Caki2 (cell line): ENCODE results near the gene TCAF1. TPM values are rescaled to one million over a fixed set of nuclear protein-coding genes. Genes with fewer than 3 reads are reported as not detected.
"Not testable (repeated sequence)": the region's sequence is repeated elsewhere in the genome, so short reads cannot be mapped to it uniquely, and the experiment has no call there.

Experiments
- DNase-seq: peaks from one replicate; pipeline ENCODE4 v3.0.0-alpha.2; 2015; ENCODE audit warnings: low read depth
- in situ Hi-C: cut with HindIII; loops from 2 replicates; pipeline ENCODE4 v1.10.0; 2016; ENCODE audit warnings: low sequenced_read_pairs, low pct_unique_long_range_greater_than_20kb, mixed read lengths
- total RNA-seq: library from RNA; depleted of rRNA; stranded (reverse); fragments of >200 nt; shearing (Covaris generic); gene quantifications from 2 replicates; pipeline ENCODE4 v1.2.3, GENCODE V29; 2014; ENCODE audit warnings: low replicate concordance

TCAF1 gene
- total RNA-seq, 1 experiment from 2014 or later: 24.0 TPM

DNA sequence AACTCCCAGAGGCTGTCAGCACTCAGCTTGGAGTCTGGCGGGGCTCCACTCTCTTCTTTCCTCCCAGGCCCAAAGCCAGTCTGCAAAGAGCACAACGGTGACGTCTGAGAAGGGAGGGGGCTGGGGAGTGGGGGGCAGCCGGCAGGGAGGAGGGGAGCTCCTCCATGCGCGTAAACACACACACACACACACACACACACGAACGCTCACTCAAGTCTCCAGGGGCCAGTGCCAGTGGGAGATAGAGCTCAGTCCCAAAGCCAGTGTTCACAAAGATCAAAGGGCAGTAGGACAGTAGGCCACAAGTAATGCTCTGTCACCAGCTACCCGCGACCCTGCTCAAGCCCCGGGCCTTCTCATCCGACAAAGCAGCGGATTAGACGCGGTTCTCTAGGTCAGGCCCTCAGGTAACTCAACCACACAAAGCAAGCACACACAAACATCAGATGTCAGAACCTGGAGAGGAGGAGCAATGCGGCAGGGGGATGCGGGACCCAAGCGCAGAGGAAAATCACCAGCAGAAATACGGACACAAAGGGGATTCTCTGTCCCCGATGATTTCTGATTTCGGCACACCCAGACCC, 19.9 kb downstream of the TCAF1 start:
- DNase-seq: no peak
- in situ Hi-C loops: no loop called here

- no peak for DNase-seq
- in situ Hi-C loops: no loop called here
These were observed 23.1 kb downstream of the TCAF1 start for GRCh38 chr7:143878884-143879283.

- DNase-seq: no peak
- in situ Hi-C loops: no loop called here
These were observed 24.9 kb downstream of the TCAF1 start for GRCh38 chr7:143877098-143877497.

DNA sequence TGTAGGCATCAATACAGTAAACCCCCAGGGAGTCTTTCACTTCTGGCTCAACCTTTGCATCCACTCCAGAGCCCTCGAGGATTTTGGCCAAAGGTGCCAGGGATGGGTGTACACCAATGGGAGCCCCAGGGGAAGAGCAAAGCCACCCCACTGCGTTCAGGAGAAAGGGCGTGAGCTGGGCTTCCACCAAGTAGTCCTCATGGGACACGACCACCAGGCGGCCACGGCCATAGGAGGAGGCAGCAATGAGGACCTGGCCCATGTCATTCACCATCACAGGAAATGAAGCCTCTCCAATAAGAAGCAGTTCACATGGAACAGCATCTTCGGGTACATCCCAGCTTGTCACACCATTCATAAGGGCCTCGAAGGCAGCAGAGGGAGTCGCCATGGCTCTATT, 25.8 kb downstream of the TCAF1 start:
- in situ Hi-C loops: no loop called here
- no peak for DNase-seq

- DNase-seq, in situ Hi-C loops: not testable (repeated sequence)
These were observed 28.7 kb downstream of the TCAF1 start for GRCh38 chr7:143873242-143873641.

GRCh38 chr7:143871534-143871933, 30.4 kb downstream of the TCAF1 start:
- in situ Hi-C loops, DNase-seq: not testable (repeated sequence)

DNA sequence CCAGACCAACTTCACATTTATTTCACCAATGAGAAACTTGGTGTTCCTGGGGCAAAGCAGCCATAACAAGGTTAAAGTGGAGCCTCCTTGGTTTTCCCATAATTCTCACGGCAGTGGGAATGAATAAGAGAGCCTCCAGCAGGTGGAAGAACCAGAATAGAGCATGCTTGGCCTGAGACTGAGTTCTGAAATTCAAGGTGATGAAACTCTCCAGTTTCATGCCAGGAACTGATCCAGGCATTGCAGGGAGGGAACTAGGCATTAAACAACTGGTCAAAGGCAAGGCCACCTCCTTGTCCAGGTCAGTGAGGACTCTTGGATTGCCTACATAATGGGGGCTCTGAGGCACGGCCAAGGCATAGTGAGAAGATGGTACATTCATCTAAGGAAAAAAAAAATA, 44.0 kb downstream of the TCAF1 start:
- DNase-seq, in situ Hi-C loops: not testable (repeated sequence)

- in situ Hi-C loops, DNase-seq: not testable (repeated sequence)
These were observed 46.5 kb downstream of the TCAF1 start for GRCh38 chr7:143855443-143855842.

GRCh38 chr7:143850682-143851081, 51.3 kb downstream of the TCAF1 start:
- in situ Hi-C loops: no loop called here
- DNase-seq: no peak

DNA sequence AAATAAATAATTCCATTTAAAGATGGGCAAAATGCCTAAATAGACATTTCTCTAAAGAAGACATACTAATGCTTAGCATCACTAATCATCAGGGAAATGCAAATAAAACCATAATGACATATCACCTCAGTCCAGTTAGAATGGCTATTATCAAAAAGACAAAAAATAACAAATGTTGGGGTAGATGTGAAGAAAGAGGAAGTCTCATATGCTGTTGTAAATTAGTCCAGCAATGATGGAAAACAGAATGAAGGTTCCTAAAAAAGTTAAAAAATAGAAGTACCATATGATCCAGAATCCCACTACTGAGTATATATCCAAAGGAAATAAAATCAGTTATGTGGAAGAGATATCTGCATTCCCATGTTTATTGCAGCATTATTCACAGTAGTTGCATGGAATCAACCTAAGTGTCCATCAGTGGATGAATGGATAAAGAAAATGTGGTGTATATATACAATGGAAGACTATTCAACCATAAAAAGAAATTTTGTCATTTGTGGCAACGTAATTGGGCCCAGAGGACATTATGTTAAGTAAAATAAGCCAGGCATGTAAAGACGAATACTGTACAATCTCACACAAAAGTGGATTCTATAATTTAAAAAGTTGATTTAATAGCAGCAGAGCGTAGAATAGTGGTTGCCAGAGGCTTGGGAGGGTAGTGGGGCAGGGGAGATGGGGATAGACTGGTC, 52.0 kb downstream of the TCAF1 start:
- in situ Hi-C loops: no loop called here
- DNase-seq: no peak

DNA sequence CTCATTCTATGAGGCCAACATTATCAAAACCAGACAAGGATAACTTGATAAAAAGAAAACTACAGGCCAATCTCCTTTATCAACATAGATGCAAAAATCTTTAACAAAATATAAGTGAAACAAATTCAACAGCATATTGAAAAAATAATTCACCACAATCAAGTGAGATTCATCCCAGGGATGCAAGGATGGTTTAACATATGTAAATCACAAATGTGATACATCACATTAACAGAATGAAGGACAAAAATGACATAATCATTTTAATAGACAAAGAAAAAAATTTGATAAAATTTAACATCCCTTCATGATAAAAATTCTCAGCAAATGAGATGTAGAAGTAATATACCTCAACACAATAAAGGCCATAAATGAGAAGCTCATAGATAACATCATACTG, 53.8 kb downstream of the TCAF1 start:
- DNase-seq: no peak
- in situ Hi-C loops: no loop called here

GRCh38 chr7:143846692-143847091, 55.3 kb downstream of the TCAF1 start:
- in situ Hi-C loops: no loop called here
- DNase-seq: no peak

DNA sequence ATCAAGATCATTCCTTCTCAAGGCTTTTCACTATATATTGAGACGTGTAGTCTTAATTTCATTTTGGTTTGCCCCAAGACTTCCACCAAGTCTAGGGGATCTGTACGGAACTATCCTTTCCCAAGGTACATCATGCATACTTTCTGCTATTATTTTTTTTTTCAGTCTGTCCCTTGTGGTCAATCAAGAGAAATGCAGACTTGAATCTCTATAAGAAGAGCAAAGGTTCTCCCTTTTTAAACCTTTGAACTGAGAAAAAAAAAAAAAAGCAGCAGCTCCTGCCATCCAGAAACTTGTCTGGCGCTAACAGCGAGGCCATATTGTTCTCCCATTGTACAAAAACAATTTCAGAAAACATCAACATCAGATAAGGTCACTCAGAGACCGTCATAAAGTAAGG, 60.3 kb downstream of the TCAF1 start:
- DNase-seq, in situ Hi-C loops: not testable (repeated sequence)

DNA sequence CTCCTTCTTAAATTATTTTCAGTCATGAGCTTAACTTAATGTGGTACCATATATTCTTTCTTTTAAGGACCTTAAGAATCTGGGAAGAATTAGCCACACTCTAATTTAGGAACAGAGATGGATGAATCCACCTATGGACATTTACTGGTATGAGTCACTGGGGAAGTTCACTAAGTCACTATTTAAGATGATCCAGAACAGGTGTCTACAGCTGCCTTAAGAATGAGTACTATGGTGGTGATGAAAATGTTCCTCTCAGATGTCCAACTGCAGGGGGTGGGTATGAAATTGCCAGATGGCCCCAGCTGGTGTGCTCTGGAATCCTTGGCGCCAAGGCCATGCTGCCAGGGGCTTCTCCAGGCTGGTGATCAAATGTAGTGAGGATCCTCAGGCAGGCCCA, 61.9 kb downstream of the TCAF1 start:
- DNase-seq, in situ Hi-C loops: not testable (repeated sequence)

- DNase-seq, in situ Hi-C loops: not testable (repeated sequence)
These were observed 64.8 kb downstream of the TCAF1 start for GRCh38 chr7:143837223-143837622.

DNA sequence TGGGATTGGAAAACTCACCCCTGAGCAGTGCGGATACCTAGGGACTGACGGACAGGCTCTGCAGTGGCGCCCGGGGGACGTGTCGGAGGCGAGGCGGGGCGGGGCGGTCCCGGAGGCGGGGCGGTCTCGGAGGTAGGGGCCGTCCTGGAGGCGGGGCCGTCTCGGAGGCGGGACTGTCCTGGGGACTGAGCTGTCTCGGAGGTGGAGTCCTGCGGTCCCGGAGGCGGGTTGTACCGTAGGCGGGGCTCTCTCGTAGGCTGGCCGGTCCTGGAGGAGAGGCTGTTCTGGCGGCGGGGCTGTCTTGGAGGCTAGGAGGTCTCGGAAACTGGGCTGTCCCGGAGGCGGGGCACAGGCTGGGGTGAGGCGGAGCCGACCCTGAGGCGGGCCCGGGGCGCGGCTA, 65.4 kb downstream of the TCAF1 start:
- in situ Hi-C loops, DNase-seq: not testable (repeated sequence)

DNA sequence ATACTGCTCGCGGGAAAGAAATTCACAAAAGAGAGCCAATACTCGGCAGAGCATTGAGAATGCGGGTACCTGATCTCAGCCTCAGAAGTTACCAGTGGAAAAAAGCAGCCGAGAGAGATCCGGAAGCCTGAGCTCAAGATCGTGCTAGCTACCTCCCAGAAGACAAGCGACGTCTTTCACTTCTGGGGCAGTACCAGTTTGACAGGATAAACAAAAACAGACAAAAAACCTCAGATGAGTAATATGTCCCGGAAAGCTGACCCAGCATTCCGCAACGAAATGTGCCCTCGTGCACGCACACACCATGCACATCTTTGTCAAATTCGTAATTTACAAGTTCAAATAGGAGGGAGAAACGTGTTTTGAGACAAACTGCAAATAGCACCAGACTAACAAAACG, 65.9 kb downstream of the TCAF1 start:
- in situ Hi-C loops, DNase-seq: not testable (repeated sequence)

- in situ Hi-C loops, DNase-seq: not testable (repeated sequence)
These were observed 75.4 kb downstream of the TCAF1 start for GRCh38 chr7:143826578-143826977.

- DNase-seq, in situ Hi-C loops: not testable (repeated sequence)
These were observed 77.5 kb downstream of the TCAF1 start for GRCh38 chr7:143824295-143825135.
